ENCODE measurements around the gene PPP2R1B.
"Not testable (repeated sequence)": the region's sequence is repeated elsewhere in the genome, so short reads cannot be mapped to it uniquely, and the experiment has no call there.

The PPP2R1B gene

DNA sequence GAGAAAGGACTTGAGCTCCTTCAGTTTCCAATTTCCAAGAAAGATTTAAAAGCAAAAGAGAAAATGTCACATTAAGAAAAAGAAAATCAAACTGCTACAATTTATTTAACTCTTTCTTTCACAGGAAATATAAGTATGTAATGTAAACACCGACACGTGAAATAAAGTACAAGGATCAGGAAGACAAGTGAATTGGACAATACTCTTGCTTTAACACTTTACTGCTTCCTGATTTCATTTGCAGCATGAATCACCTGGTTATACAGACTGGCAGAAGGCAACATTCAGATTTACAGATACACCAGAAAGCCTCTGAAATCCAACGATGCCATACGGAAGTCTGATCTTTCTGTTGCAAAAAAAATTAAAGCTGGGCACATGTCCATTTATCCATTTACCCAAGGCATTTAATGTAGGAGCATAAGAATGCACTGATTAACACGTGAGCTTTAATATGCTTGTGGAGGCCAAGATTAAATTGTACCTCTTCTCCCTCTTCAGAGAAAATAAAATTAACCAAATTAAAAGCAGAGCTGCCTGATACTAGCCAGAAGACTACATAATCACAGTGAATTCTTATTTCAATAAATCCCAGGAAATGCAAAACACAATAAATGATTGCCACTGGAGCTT is 16.0 kb upstream of the PPP2R1B start:
- DNase-seq = no peak

DNA sequence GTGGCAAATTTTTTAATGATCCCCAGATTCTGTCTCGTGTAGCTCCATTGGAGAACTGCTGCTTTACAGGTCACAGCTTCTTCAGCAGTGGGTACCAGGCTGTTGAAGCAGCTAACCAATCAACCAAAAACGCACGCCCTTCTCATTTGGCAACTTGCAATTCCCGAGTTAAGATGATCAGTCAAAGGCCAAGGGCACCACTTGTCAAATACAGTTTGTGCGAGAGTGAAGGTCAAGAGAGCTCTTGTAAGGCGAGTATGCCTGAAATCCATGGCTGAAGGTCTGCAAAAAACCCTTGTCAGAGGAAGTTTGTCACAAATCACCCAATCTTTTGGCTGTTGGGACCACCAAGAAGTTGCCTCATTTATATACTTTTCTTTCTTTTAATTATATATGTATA is 12.9 kb upstream of the PPP2R1B start:
- no peak for DNase-seq

DNA sequence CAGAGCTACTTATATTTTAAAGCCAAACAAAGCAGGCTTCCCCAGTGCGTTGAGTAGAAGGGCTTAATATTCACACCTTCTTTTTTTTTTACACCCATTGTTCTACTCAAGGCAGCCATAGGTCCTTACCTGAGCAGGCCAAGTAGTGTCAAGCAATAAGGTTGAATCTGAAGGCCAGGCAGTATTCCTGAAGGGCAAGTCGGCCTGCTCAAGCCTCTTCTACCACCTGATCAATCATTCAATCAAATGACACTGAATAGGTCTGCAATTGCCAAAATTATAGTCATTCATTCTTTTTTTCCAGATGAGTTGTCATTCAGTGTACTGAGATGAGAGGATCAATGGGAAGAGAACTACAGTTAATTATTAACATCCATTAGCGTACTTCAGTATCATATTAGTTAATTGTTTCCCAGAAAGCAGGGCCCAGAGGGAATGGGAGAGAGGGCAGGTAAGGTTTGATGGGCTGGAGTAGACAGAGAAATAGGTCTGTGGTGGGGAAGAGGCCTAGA is 11.9 kb upstream of the PPP2R1B start:
- DNase-seq = no peak

DNA sequence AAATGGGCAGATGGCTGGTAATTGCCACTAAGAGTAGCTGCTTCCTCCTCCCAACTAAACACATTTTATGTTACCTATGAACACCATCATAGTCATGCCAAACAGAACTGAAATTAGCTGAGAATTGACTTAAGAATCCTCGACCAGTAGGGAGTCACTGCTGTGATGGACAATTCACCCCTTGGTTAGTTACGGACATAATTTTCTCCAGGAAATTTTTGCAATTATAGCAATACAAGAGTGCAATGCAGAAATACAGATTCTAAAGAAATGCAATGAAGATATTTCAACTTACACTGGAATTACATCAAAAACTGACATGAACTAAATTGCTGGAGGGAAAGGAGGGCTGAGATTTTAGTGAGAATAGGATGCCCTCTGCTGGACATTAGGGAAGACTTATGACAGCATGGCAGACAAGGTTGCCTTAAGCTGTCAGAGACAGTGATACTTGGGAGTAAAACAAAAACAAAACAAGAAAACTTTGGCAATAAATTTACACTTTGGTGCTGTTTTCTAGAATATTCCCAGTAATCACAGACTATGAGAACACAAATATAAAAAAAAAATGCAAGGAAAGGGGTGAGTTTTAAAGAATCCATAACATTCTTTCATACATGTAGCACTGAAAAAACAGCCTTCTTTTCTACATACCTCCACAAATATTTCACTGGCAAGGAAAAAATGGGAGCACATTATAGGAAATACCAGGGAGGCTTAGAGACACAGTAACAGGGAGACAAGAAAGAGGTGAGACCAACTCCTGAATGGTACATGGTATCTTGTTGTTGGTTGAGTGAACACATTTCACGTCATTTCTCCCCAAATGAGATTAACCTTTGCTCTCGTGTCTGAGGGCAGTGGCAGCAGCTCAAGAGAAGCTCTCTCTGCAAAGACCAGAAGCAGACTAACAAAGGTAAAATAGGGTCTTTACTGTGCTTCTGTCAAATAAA is 11.2 kb upstream of the PPP2R1B start:
- DNase-seq = no peak

DNA sequence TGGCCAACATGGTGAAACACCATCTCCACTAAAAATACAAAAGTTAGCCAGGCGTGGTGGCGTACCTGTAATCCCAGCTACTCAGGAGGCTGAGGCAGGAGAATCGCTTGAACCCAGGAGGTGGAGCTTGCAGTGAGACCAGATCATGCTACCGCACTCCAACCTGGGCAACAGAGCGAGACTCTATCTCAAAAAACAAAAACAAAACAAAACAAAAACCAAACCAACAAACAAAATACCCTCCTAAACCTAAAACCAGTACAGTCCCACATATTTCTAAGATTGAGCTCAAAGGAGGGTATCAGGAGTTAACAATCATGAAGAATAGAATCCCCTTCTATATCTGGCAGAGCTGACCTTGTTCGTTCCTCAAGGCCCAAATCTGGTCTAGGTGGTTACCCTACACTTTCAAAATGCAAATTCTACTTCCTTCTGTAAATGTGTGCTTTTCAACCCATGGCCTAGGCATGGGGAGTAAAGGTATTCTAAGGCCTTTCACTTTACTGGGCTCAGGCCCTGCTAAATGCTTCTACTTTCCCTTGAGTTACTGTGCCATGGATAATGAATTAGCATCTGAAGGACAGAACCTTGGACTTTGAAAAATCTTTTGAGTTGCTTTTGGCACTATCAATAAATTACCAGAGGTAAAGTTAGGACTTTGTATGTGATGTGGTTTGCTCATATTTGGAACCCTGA is 10.4 kb upstream of the PPP2R1B start:
- no peak for DNase-seq

DNA sequence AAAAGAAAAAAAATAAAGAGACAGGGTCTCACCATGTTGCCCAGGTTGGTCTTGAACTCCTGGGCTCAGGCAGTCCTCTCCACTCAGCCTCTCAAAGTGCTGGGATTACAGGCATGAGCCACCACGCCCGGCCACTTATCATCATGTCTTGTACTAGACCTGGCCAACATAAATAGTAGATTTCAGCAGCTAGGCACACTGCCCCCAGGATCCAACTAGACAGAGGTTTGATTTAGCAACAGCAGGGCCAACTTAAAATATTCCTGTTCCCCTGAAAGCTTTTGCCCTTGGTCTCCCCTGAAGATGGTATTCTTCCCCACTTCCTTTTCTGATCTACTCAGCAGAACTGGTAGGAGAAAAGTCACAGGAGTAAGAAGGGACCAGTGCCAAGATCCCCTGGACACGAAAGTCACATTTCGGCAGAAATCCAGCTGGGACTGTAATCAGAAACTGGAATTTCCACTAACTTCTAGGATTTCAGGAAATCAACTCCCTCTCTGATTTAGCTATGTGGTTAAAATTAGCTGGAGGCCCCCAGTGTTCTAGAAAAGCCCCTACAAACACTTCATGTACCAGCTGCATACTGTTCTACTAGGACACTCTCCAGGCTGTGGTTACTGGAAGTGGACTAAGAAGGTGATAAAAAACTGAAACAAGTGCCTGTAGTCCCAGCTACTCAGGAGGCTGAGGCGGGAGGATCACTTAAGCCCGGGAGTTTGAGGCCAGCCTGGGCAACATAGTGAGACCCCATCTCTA is 8.9 kb upstream of the PPP2R1B start:
- no peak for DNase-seq

DNA sequence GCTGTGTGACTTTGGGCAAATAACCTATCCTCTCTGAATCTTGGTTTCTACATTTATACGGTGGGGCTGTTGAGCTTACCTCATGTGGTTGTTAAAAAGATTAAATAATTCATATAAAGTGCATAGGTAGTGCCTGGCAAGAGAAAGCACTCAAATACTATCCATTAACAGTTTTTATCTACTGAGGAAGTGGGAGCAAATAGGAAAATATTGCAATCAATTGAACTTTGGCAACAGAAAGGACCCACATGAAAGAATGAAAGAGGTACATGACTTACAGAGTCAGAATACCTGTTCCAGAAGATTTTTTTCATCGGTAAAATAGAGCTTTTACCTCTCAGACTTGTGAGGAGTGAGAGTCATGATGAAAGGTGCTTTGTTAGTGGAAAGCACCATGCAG is 6.3 kb upstream of the PPP2R1B start:
- DNase-seq = no peak

DNA sequence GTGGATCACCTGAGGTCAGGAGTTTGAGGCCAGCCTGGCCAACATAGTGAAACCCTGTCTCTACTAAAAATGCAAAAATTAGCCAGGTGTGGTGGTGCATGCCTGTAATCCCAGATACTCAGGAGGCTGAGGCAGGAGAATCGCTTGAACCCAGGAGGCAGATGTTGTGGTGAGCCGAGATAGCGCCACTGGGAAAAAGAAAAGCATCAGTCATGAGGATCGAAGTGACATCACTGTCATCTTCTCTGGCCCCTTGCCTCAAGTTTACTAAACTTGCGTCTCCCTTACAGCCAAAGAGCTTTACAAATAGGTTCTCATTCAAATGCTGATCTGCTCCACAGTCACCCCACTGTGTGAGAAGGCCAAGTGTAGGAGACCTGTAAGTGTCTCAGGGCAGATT is 5.0 kb upstream of the PPP2R1B start:
- not testable (repeated sequence) for DNase-seq

DNA sequence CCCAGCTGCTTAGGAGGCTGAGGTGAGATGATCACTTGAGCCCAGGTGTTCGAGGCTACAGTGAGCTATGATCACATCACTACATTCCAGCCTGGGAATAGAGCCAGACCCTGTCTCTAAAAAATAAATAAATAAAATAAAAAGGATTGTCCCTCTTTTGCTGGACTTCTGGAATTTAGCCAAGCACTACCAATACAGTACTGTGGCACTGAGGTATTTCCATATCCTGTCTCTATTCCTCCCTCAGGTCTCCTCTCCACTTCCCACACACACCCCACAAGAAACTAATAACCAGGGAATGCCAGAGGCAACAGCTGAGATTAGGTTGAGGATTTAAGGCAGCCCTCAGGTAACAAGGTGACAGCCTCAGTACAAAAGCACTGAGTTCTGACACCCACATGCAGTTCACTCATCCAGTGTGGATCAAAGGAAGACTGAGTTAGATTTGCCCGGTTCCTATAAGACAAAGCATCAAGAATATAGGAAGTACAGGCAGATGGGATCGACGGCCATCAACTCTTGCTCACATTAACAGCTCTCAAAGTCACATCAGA is 4.5 kb upstream of the PPP2R1B start:
- DNase-seq = no peak

DNA sequence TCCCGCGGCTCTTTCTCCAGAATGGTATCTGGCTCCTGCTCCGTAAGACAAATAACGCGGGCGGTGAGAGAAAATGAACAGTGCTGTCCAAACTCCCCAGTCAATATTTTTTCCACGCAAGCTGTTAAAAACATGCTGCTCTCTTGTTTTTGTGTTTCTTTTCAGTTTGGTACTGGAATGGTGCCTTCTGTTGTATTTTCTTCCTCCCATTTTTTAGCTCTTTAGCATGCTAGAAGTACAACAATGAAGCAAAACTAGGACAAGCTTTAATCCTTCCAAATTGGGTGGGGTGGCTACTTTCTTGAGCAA is 599 bp upstream of the PPP2R1B start:
- no peak for DNase-seq

DNA sequence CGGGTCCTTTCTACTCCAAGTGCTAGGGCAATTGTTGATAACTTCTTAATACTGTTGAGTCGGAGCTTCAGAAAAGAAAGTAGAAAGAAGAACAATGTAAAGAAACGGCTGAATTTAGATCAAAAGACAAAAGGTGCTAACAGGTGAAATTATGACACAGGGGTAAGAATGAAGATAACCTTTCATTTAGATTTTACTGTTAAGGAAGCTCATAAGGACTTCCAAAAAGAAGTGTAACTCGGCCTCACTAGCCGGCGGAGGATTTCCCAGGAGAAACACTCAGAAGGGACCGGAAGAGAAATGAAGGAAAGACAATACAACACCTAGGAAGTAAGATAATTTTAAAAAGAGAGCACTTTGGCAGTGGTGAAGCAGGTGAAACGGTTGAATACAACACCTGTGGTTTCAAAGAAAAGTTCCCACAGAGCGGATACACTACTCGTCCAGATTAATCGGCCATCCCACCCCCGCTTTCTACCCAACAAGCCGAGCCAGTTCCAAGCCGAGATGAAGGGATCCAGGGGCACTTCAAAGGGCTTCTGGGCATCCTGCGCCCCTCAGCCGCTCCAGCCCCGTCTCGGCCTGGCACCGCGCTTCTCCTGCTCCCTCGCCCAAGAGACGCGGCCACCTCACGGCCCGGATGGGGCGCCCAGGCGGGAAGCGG is 737 bp downstream of the PPP2R1B start:
- DNase-seq = no peak

DNA sequence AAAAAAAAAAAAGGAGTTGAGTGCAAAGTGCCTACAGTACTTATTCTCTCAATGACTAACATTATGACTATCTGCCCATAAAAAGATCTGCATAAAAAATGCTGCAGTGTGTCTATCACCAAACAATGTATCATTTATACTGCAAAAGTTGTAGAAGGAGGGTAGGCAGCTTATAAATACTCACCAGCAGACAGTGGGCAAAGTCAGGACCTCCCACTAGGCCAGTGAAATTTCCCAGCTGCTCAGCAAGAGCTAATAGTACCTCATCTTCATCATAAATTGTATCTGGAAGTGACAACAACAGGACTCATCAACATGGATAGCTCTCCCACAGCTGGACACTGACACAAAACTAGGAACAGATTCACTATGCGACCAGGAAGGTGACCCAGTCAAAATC is 1.6 kb downstream of the PPP2R1B start:
- DNase-seq = no peak

DNA sequence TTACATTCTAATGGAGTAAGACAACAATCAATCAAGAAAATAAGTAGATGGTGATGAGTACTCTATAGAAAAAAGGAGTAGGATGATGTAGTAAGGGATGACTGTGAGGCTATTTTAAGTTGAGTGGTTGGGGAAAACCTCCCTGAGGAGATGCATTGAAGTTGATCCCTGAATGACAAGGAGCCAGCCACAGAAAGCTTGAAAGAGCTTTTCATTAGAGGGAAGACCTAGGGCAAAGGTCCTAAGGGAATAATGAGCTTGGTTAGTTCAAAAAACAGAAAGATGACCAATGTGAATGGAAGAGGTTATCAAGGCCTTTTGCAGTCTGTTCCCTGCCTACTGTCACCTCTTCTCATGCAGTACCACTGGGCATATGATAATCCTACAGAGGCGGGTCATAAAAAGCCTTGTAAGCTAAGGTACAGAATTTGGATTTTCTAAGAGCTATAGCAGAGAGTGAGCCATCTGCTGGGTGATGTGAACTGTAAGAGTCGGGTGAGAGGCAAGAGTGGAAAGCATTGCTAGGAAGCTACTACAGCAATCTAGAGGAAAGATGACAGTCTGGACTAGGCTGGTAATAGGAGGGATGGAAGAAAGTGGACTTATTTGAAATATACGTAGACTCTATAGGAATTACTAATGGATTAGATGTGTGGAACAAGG is 3.1 kb downstream of the PPP2R1B start:
- no peak for DNase-seq

DNA sequence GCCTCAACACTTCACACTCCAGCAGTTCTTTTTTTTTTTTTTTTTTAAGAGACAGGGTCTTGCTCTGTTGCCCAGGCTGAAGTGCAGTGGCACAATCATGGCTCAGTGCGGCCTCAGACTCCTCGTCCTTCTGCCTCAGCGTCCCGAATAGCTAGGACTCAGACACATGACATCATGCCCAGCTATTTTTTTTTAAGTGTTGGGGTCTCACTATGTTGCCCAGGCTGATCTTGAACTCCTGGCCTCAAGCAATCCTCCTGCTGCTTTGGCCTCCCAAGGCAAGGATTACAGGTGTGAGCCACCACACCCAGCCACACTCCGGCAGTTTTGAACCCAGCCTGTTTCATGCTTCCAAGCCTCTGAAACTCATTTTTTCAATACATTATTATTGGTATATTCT is 3.7 kb downstream of the PPP2R1B start:
- DNase-seq = no peak

DNA sequence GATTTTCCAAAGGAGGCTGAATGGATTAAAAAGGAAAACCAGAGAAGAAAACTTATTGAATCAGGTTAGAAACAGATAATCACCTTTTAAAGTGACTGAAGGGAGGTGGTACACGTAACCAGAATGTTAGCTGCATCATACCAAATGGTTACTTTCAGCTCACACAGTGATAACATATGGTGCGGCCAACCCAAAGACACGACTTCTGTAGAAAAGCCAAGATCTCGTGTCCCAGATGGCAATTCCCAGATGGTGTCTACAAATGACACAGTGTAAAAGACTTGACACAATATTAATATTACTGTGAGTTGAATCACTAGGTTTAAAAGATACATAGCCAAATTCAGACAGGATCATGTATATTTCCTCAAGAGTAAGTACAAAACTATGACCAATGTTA is 5.2 kb downstream of the PPP2R1B start:
- DNase-seq = no peak

DNA sequence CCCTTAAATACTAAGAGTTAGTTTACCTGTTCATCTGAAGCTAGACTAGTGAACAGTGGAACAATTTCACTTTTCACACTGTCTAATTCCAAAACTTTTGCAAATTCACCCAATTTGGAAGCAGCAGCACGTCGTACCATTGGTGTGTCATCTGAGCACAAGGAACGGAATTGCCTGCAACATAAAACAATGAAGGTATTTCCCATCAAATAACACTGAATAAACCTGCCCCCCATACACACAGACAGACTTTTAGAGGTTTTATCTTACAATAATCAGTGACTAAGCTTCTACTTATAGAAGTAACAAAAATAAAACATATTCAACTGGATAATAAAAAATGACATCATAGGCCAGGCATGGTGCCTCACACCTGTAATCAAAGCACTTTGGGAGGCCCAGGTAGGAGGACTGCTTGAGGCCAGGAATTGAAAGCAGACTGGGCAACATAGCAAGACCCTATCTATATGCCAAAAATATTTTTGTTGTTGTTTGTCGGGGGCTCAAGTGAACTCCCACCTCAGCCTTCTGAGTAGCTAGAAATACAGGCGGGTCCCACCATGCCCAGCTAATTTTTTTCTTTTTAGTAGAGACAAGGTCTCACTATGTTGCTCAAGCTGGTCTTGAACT is 6.3 kb downstream of the PPP2R1B start:
- DNase-seq = no peak

DNA sequence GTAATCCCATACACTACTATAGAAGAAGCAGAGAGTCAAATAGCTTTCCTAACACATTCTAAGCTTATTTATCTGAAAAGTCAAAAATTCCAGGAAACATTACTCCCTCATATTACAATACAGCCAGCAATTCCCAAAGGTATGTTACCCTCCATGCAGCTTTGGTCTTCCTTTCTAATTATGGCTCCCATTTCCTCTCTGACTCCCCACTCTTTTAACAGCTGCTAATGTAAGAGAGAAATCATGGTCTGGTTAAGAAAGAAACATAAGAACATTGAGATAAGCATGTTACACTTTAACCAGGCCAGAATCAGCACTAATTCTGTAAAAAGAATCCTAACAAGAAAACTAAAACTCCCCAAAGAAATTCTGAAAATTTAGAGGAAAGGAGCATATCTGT is 6.8 kb downstream of the PPP2R1B start:
- DNase-seq = no peak

DNA sequence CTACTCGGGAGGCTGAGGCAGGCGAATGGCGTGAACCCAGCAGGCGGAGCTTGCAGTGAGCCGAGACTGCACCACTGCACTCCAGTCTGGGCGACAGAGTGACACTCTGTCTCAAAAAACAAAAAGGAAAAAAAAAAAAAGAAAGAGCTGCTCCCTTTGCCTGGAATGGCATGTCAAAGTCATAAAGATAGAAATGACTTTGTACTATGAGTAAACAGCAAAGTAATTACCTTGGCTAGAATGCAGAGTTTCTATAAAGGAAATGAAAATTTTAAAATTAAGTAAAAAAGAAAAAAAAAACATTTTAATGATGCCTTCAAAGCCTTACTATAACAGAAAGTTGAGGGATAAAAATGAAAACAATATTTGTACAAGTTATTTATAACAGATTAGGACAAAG is 10.1 kb downstream of the PPP2R1B start:
- DNase-seq = no peak

DNA sequence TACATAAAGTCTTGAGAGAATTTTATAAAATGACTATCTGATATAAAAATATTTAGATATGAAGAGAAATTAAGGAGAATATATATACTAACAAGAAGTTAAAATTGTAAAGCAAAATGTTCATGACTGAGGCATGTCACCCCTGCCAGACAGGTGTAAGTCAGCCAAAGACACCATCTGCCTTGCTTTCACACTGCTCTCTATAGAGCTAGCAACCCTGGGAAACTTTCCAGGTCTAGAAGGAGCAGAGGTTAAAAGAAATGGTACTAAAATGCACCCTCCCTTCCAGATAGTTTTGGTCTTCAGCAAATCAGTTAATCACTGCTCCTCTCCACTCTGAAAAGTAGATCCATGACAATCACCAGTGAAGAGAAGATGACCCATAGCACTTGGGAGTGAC is 16.5 kb downstream of the PPP2R1B start:
- DNase-seq = no peak

DNA sequence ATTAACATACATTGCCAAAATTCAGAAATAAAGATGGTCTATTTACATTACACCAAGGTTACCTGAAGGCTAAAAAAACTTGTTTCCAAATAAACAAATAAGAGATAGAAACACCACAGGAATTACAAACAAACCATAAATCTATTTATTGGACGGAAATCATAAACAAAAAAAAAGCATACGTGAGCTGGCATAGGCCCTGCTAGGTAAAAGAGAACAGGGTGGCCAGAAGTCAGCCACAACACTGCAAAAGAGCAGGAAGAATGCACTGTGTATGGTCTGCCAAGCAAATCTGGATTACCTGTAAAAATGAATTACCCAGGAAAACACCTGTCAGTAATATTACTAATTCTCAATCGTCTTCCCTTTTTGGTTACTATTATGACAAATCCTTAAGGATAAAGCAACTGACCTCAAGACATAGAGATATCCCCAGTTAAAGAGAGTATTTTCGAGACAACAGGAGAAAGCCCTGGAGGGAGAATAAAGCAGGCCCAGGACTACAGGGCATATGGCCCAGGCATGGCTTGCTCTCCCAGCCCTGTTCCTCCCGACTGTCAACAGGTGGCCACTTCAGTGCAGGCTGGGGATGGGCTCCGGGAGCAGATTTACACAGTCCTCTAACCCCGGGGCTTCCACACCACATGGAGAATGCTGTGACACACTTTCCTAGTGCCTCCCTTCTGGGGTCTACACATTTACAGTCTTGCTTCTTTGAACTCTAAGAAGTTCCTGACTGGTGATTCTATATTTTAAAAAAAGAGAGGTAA is 18.0 kb downstream of the PPP2R1B start:
- DNase-seq = no peak

All from activated CD4-positive, CD25-positive, alpha-beta regulatory T cell (primary cell).